ENCODE data around the gene C1orf210.

Gene C1orf210

GRCh38 chr1:43302201-43302600 lies 16.8 kb upstream of the C1orf210 start:
- DNase-seq = no peak
- no peaks in the 10 kb centered on the region for H3K36me3 ChIP-seq

GRCh38 chr1:43300378-43301094 lies 15.2 kb upstream of the C1orf210 start, which contains the start of gene TIE1:
TSS of gene TIE1 (plus strand) at chr1:43300982. CDS start at chr1:43301072, 90 bp downstream.
- H3K36me3 ChIP-seq = no peaks in the 10 kb centered on the region
- H3K9me3 ChIP-seq (ENCODE audit: severe bottlenecking) = no peaks in the 10 kb centered on the region
- no peak for TF ChIP-seq CTCF (IDR thresholded peaks at IDR 0.05; ENCODE audit: low read depth, low read length)
- no peak for DNase-seq
- H3K4me3 ChIP-seq (ENCODE audit: low read depth, low read length) = no peak within 1 kb of the TSS
- no peaks in the 10 kb centered on the region for H3K27me3 ChIP-seq (ENCODE audit: insufficient read depth, low read depth, severe bottlenecking)
- no peak within 1 kb of the TSS for H3K27ac ChIP-seq

More at GRCh38 chr1:43302201-43302600, 16.8 kb upstream of the C1orf210 start:
- no peaks in the 10 kb centered on the region for H3K9me3 ChIP-seq (ENCODE audit: severe bottlenecking)
- H3K4me3 ChIP-seq (ENCODE audit: low read depth, low read length) = no peak overlapping the region
- no peak for TF ChIP-seq CTCF (IDR thresholded peaks at IDR 0.05; ENCODE audit: low read depth, low read length)
- H3K27ac ChIP-seq = no peak overlapping the region
- H3K27me3 ChIP-seq (ENCODE audit: insufficient read depth, low read depth, severe bottlenecking) = no peaks in the 10 kb centered on the region

- Histone ChIP-seq H3K27ac (no peak overlapping the region), H3K27me3 (ENCODE audit: insufficient read depth, low read depth, severe bottlenecking) (no peaks in the 10 kb centered on the region), H3K4me3 (ENCODE audit: low read depth, low read length) (no peak overlapping the region), H3K36me3 (no peaks in the 10 kb centered on the region), H3K9me3 (ENCODE audit: severe bottlenecking) (no peaks in the 10 kb centered on the region)
- DNase-seq = no peak
- no peak for TF ChIP-seq CTCF (IDR thresholded peaks at IDR 0.05; ENCODE audit: low read depth, low read length)
Measured at GRCh38 chr1:43299101-43299500, 13.7 kb upstream of the C1orf210 start.

DNA sequence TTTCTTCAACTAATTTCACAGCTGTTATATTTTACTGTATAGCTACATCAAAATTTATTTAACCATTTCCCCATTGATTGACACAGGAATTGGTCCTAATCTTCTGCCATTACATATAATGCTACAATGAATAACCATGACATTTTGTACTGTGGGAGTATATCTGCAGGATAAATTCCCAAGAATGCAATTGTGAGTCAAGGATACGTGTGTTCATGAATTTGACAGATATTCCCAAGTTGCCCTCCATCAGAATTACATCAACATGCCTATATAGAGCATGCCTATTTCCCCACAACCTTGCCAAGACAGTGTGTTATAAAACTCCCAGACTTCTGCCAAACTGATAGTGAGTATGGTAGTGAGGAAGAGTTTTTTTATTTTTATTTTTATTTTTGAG lies 12.7 kb upstream of the C1orf210 start:
- Histone ChIP-seq H3K27me3 (ENCODE audit: insufficient read depth, low read depth, severe bottlenecking) (no peaks in the 10 kb centered on the region), H3K27ac (no peak overlapping the region), H3K9me3 (ENCODE audit: severe bottlenecking) (no peaks in the 10 kb centered on the region), H3K36me3 (no peaks in the 10 kb centered on the region), H3K4me3 (ENCODE audit: low read depth, low read length) (no peak overlapping the region)
- TF ChIP-seq CTCF (IDR thresholded peaks at IDR 0.05; ENCODE audit: low read depth, low read length) = no peak
- DNase-seq = no peak

DNA sequence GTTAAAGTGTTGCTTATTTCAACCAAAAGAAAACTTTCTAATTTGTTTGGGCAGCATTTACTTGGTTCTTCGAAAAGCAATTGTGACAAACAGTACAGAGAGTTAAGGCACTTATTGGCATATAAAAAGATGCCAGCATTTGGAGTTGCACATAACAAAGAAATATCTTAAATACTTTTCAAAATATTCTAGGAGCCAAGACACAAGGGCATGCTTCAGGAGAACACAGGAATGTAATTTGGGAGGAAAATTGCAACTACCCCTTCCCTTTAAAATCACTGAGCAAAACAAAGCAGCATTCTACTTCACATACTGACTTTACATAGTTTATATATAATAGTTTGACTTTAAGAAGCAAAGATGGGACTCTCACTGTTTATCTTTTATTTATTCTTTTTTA lies 10.8 kb upstream of the C1orf210 start:
- no peak for DNase-seq
- no peaks in the 10 kb centered on the region for H3K9me3 ChIP-seq (ENCODE audit: severe bottlenecking)
- no peak overlapping the region for H3K27ac ChIP-seq
- TF ChIP-seq CTCF (IDR thresholded peaks at IDR 0.05; ENCODE audit: low read depth, low read length) = no peak
- no peaks in the 10 kb centered on the region for H3K27me3 ChIP-seq (ENCODE audit: insufficient read depth, low read depth, severe bottlenecking)
- H3K36me3 ChIP-seq = no peaks in the 10 kb centered on the region
- no peak overlapping the region for H3K4me3 ChIP-seq (ENCODE audit: low read depth, low read length)

- H3K27ac ChIP-seq = no peak overlapping the region
- TF ChIP-seq CTCF (IDR thresholded peaks at IDR 0.05; ENCODE audit: low read depth, low read length) = no peak
- DNase-seq = no peak
- H3K9me3 ChIP-seq (ENCODE audit: severe bottlenecking) = no peaks in the 10 kb centered on the region
- no peaks in the 10 kb centered on the region for H3K36me3 ChIP-seq
- H3K4me3 ChIP-seq (ENCODE audit: low read depth, low read length) = no peak overlapping the region
- no peaks in the 10 kb centered on the region for H3K27me3 ChIP-seq (ENCODE audit: insufficient read depth, low read depth, severe bottlenecking)
Measured at GRCh38 chr1:43294761-43295160, 9.4 kb upstream of the C1orf210 start.

Measured in WERI-Rb-1 (cell line).